ENCODE measurements around the gene GLO1. TPM values are rescaled to one million over a fixed set of nuclear protein-coding genes. Genes with fewer than 3 reads are reported as not detected.
A peak's percentile ranks its signal among the peaks of the same experiment; 100 is the strongest.

The GLO1 gene
- 122 TPM for polyA plus RNA-seq (2013, experiment 1 of 2; ENCODE audit: insufficient read length)
- polyA plus RNA-seq (2013, experiment 2 of 2; ENCODE audit: insufficient read length), result 121 TPM

DNA sequence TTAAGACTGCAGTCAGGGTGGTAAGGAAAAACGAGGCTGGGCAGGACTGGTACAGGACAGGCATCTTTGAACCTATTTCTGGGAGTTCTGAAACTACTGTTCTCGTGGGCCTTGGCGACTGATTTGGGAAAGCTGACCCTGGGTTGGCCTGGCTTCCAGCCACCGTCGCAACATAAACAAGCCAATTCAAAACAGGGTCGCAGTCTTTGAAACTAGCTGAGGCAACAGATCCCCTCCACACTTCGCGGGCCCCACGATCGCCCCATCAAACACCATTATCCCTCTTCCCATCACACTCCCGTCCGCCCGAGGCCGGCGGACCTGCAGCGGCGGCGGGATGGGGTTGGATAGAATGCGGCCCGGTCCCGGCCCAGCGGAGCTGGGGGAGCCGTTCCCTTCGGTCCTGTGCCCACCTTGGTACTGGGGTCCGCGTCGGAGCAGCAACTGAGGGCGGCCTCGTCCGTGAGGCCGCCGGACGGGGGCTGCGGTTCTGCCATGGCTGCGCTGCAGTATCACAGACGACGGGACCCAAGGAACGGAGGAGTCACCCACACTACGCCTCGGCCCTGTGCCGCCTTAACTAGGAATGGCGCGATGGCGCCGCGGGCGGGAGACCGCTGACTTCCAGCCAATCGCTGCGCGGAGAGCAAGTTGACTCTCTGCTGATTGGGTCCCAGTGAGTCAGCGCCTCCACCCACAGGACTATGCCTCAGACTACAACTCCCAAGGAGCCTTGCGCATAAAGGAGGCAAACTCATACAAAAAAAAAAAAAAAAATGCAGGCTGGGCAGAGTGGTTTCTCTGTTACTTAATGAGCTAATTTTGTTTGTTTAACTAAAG is at the start of gene GLO1:
TSS of gene GLO1 (minus strand) at position 588 of the 840 bp plus-strand sequence. CDS start at position 497, 91 bp downstream.
- peak; percentile 99 for DNase-seq

GRCh38 chr6:38750968-38751615 is 48.1 kb upstream of the GLO1 start:
- no peak for DNase-seq

GRCh38 chr6:38749473-38749872 is 46.5 kb upstream of the GLO1 start:
- no peak for DNase-seq

- DNase-seq, result no peak
These were observed 36.6 kb upstream of the GLO1 start for GRCh38 chr6:38739532-38739931.

DNA sequence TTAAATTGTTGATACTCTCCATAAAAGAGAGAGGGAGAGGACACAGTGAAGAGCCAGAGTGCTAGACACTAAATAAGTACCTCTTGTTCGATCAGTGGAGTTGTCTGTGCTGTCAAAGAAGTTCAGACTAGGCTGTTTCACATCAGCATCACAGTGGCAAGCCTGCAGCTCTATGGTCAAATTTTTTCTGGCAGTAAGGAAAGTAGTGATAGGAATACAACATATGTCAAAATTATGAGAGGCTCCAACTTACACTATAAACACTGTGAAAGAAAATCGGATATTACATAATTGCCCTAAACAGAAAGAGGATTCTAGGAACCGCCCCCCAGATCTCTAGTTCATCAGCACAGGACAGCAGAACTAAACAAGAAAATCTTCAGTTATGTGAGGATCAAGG is 35.3 kb upstream of the GLO1 start:
- no peak for DNase-seq

GRCh38 chr6:38736951-38737350 is 34.0 kb upstream of the GLO1 start:
- no peak for DNase-seq

- DNase-seq, result no peak
These were observed 27.4 kb upstream of the GLO1 start for GRCh38 chr6:38730140-38730862.

DNA sequence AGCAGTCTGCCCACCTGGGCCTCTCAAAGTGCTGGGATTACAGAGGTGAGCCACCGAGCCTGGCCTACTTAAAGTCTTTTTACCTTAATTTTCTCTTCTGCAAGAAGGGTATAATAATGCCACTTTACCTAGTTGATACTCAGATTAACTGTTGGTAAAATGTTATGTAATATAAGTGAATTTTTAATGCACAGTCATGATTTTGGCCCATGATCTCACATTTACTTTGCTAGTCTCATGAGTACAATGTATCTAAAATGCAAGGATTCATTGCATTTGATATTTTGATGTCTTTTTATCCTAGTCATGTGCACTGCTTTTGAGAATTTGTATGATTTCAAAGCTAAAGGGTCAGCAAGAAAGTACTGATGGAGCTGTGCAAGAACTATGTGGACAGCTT is 25.3 kb upstream of the GLO1 start:
- no peak for DNase-seq

- no peak for DNase-seq
These were observed 22.7 kb upstream of the GLO1 start for GRCh38 chr6:38725414-38726183.

- DNase-seq, result no peak
These were observed 21.4 kb upstream of the GLO1 start for GRCh38 chr6:38724343-38724742.

DNA sequence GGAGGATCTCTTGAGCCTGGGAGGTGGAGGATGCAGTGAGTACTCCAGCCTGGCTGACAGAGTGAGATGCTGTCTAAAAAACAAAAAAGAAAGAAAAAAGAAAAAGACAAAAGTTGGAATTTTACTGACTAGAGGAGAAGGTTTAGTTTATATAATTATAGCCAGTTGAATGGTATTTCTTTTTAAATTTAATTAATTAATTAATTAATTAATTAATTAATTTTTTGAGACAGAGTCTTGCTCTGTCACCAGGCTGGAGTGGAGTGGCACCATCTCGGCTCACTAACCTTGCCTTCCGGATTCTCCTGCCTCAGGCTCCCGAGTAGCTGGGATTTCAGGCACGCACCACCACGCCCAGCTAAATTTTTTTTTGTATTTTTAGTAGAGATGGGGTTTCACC is 20.8 kb upstream of the GLO1 start:
- DNase-seq, result no peak

DNA sequence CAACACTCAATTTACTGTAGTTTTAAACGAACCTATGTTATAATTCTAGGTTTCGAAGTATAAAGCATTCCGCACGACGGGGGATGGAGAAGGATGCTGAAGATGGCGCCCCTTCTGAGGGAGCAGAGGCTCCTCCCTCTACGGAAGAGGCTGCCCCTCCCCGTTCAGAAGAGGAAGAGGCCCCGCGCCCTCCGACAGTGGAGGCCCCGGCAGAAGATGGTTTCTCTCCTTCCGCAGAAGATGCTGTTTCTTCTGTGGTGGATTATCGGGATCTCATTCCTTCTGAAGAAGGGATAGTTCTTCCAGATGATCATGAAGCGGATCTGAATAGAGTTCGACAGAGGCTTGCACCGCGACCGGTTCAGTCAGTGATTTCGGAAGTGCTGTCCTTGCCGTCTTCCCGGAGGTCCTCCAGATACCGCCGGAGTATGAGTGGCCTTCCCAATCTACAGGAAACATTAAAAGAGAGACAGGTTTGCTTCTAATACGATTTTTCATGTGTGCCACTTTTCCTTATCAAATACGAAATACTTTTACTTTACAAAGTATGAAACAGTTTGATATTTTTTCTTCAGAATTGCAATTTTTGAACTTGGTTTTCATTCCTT is 19.9 kb upstream of the GLO1 start:
- no peak for DNase-seq

DNA sequence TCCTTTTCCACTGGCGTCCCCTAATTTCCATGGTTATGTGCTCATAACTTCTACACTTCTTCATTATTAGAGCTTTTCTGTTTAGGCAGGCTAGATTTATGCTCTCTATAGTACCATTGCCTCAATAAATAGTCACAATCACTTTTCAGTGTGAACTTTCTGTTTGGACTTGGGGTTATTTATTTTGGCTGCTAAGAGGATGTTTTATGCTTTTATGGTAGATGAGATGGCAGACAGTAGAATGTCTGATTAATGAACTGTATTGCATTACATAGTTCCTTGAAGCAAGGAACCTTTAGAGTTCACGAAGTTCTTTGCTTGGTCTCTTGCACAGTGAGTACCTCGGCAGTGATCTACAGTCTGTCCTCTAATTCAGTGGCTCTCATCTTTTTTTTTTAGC is 19.1 kb upstream of the GLO1 start:
- no peak for DNase-seq

DNA sequence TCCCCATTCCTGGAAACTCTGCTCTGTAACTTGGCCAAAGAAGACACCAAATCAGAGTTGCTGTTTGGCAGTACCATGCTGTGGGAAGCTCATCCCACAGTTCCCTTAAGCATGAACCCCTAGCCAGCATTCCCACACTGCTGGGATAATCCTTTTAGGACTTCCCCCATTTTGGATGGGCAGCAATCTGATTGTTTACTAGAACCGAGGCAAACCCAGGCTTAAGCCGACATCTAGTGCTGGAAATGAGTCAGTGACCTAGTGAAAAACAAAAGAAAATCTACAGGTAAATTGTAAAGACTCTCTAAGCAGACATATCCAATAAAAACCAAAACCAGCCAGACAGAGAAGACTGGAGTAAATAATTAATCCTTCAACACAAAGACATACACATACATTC is 17.4 kb upstream of the GLO1 start:
- no peak for DNase-seq

- no peak for DNase-seq
These were observed 16.4 kb upstream of the GLO1 start for GRCh38 chr6:38719358-38719757.

DNA sequence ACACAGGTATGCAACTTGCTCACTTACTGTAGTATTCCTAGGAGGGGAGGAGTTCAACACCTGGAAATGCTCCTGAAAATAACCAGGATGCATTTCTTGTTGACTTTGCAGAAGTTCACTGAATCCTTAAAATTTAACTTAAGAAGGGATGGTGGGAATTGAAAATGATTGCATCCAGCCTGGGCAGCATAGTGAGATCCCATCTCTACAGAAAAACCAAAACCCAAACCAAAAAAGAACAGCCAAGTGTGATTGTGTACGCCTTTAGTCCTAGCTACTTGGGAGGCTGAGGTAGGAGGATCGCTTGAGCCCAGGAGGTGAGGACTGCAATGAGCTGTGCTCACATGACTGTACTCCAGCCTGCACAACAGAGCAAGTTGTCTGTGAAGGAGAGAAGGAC is 13.9 kb upstream of the GLO1 start:
- DNase-seq, result no peak

DNA sequence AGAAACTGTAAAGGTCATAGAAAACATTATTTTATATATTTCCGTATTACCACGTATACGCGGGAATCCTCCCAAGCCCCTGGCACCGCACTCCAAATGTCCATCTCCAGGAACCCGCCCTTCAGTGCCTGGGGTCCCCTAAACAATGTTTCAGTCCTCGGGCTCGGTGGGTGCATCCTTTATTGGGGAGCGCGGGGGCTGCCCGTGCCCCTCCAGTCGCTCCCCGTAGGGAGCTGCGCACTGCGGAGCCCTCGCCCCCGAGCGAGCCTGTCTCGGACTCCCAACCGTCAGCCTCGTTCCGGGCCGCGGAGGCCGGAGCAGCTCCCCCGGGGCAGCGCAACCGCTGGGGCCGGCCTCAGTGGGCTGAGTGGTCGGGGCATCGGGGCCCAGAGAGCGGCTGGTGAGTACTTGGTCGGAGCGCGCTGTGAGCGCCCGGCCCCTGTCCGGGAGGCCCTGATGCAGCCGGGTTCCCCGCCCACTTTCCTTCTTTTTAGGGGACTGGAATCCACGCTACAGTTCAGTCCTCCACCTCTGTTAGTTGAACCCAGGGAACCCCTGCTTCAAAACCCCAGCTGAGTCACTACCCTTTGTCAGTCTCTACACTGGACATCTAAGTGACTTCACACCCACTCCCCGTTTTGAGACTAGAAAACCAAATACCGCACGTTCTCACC is 12.2 kb upstream of the GLO1 start, which contains the start of gene DNAH8:
TSS of gene DNAH8 (plus strand) at position 296 of the 674 bp plus-strand sequence. CDS start 7,499 bp downstream, outside the sequence.
- DNase-seq, result no peak

DNA sequence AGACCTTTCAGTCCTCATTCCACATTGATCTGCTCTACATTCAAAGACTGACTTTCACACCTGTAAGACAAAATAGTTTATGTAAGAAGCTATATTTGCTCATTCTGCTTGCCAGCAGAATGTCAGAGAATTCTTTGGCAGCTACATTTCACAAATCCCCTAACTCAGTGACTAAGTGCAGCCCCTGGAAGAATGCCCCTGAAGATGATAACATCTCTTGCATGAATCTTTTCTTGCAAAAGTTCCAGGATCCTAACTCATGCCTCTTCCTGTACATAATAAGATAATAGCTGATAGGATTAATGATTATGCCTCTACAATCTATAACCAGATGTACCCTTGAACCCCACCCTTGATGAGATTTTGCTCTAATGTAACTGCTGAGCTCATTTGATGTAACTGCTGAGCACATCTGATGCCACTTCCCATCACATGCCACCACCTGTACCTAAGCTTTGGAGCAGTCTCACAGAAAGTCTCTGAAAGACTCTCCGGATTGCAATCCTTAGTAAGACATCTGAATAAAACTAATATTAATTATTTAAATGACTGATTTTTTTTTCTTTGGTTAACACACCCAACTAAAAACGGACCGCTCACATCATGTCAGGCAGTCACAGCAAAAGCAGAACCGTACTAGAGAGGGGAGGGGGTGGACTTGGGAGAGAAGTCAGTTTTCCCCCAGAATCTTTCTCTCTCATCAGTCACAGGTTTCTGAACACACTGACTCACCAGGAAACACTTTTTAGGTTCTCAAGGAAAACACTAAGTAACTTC is 11.5 kb upstream of the GLO1 start:
- no peak for DNase-seq

DNA sequence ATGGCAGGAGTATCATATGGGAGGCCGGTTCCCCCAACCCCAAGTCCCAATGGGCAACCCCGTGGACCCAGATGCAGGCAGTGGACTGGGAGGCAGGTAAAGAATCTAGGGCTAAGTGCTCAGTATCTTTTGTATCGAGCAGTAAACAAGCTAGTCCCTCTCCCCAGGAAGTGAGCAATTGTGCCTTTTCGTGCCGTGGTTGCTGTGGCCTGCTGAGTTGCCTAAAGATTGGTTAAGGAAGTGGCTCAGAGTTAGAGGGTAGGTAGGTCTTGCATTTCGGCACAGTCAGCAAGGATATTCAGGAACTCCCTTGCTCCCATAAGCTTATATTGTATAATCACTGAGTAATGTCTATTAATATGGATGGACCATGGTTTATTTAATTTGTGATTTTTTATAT is 10.9 kb upstream of the GLO1 start:
- no peak for DNase-seq

GRCh38 chr6:38708496-38708895 is 5.6 kb upstream of the GLO1 start:
- no peak for DNase-seq

- DNase-seq, result no peak
These were observed 3.0 kb upstream of the GLO1 start for GRCh38 chr6:38705924-38706323.

All from fibroblast of skin of abdomen (primary cell).